Ovary (tissue), 3 donors: ENCODE results near the gene TLR2.

ENCODE experiments used
- CTCF ChIP-seq, 3 donors: fragments of 450-650 bp in 2 of 3; fragments of 200-600 bp in 1 of 3; IDR thresholded peaks; one replicate each; pipeline versions ENCODE4 v1.5.1 to v1.8.0; 2016 to 2022; ENCODE audit warnings: antibody characterized with exemption in 3 of 3, mild to moderate bottlenecking in 1 of 3
- EP300 ChIP-seq: sonication (generic); formaldehyde crosslinking; IDR thresholded peaks from one replicate; pipeline ENCODE4 v1.6.1; 2017; ENCODE audit warnings: antibody characterized with exemption
- POLR2A ChIP-seq: fragments of 450-650 bp; IDR thresholded peaks from one replicate; pipeline ENCODE4 v1.6.1; 2017; ENCODE audit warnings: antibody characterized with exemption, mild to moderate bottlenecking, moderate library complexity
- donor health status: DM: no; HTN: no; CAD: no.

- TF ChIP-seq CTCF (IDR thresholded peaks at IDR 0.05) (no peak), EP300 (no peak), POLR2A (no peak)
These were observed 61.6 kb downstream of the TLR2 start for GRCh38 chr4:153745651-153746050.
